GM18508 (cell line): Measurements from ENCODE around the gene SRP68.
"Not testable (repeated sequence)": the region's sequence is repeated elsewhere in the genome, so short reads cannot be mapped to it uniquely, and the experiment has no call there.

Experiments
- ATAC-seq: cut with Tn5 transposase; IDR thresholded peaks from one replicate; pipeline ENCODE4 v1.9.1; 2021; ENCODE audit warnings: moderate number of reproducible peaks; ENCODE audit not compliant: insufficient read depth, unreplicated experiment

The SRP68 gene

DNA sequence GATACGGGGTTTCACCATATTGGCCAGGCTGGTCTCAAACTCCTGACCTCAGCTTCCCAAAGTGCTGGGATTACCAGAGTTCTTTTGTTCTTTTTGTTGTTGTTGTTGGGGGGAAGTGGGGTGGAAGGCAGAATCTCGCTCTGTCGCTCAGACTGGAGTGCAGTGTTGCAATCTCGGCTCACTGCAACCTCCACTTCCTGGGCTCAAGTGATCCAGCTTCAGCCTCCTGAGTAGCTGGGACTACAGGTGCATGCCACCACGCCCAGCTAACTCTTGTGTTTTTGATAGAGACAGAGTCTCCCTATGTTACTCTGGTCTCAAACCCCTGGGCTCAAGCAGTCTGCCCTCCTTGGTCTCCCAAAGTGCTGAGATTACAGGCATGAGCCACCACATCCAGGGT is 6.1 kb upstream of the SRP68 start:
- not testable (repeated sequence) for ATAC-seq

DNA sequence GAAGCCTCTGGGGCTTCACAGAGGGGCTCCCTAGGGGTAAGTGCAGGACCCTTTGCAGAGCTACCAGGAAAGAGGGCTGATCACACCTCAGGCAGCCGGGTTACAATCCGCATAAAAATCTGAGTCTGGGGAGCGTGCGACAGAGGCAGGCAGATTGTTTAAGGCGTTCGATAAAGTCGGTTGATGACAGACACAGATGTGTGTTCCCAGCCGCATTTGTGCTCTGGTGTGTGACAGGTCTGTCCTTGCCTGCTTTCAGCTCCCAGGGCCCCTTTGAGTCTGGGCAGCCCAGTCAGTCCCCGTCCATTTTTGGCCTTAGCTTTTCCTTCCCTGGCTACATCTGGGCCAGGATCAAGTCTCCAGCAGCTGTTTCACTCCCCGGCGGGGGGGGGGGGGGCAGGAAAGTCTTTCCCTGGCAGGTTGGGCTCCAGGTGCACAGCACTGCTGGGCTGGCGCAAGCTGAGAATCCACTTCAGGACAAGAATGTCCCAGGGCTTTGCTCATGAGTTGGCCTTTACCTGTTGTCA is 5.3 kb upstream of the SRP68 start:
- ATAC-seq: no peak

DNA sequence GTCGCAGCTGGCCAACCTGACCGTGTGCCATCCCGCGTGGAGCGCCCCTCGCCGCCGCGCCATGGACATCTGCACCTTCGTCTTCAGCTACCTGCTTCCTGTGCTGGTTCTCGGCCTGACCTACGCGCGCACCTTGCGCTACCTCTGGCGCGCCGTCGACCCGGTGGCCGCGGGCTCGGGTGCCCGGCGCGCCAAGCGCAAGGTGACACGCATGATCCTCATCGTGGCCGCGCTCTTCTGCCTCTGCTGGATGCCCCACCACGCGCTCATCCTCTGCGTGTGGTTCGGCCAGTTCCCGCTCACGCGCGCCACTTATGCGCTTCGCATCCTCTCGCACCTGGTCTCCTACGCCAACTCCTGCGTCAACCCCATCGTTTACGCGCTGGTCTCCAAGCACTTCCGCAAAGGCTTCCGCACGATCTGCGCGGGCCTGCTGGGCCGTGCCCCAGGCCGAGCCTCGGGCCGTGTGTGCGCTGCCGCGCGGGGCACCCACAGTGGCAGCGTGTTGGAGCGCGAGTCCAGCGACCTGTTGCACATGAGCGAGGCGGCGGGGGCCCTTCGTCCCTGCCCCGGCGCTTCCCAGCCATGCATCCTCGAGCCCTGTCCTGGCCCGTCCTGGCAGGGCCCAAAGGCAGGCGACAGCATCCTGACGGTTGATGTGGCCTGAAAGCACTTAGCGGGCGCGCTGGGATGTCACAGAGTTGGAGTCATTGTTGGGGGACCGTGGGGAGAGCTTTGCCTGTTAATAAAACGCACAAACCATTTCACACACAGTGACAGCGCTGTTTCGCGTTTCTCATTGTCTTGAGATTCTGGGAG is 4.7 kb upstream of the SRP68 start:
- no peak for ATAC-seq

DNA sequence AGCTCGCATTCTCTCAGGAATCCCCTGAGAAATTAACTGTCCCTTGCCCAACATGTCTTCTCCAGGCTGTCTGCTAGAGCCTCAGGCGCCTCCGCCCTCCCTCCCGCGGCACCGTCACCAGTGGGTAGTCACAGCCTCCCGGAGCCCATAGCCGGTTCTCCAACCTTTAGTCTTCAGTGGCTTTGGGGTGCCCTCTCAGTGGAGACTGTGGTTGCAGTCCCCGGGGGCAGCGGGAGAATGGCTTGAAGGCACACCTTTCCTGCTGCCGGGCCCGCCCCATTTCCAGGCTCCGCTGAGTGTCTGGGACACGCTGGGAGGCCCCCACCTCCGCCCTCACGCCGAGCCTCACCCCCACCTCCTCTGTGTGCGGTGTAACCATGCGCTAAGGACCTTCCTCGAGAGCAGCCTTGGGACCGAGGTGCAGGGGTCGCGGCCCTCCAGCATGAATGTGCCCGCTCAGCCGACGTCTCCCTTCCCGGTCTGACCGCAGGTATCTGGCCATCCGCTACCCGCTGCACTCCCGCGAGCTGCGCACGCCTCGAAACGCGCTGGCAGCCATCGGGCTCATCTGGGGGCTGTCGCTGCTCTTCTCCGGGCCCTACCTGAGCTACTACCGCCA is 3.9 kb upstream of the SRP68 start:
- ATAC-seq: no peak

DNA sequence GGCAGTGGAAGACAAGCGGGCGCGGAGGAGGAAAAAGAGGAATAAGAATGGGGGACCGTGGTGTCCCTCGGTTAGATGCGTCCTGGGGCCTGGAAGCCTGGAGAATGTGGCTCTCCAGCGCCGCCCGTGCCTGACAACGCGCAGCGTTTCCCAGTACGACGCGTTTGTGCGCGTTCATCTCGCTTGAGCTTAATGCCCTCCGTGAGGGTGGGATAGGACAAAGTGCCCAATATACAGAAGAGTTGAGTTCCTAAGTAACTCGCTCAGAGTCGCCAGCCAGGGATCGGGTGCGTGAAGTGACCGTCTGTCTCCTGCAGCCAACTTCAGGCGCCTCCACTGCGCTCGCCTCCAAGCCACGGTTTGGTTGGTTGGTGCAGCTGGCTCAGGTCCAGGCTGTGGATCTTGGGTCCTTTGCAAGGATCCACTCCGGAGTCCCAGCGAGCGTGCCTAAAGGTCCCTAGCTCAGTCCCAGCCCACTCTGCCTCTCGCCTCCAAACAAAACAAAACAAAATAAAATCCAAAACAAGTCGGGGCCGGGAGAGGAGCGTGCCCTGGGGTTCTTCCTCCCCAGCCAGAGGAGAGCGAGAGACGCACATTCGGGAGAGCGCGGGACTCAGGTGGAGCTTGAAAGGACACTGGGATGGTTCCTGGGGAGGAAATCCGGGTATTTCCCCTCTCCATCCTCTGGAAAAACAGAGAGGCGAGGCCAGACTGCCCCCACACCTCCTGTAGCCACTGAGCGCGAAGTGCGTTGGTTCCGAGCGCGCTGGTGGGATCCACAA is 3.2 kb upstream of the SRP68 start:
- ATAC-seq: no peak

DNA sequence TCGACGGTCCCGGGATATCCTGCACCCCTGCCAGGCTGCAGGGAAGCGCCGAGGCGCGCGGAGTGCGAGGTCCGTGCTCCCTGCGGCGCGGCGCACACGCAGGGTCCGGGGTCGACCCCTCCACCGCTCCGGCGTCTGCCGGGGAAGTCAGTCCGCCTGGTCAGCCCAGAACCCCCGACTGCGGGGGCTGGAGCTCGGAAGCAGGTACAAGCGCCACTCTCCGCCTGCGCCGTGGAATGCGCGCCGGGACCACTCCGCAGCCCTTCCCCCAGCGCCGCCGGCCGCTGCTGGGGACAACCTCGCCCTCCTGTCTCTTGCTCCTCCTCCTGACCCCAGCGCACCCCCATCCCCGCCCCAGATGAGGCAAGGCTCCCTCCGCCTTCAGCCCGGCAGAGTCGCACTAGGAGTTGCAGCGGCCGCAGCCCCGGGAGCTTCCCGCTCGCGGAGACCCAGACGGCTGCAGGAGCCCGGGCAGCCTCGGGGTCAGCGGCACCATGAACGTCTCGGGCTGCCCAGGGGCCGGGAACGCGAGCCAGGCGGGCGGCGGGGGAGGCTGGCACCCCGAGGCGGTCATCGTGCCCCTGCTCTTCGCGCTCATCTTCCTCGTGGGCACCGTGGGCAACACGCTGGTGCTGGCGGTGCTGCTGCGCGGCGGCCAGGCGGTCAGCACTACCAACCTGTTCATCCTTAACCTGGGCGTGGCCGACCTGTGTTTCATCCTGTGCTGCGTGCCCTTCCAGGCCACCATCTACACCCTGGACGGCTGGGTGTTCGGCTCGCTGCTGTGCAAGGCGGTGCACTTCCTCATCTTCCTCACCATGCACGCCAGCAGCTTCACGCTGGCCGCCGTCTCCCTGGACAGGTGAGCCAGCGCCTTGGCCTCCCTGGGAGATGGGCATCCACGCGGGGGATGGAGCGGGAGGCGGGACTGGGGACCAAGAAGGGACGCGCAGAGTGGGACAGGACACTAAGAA is 2.4 kb upstream of the SRP68 start, which contains the start of gene GALR2:
Gene GALR2 (plus strand): TSS at position 392 of the 974 bp plus-strand sequence. CDS start 103 bp downstream, at position 495.
- no peak for ATAC-seq

DNA sequence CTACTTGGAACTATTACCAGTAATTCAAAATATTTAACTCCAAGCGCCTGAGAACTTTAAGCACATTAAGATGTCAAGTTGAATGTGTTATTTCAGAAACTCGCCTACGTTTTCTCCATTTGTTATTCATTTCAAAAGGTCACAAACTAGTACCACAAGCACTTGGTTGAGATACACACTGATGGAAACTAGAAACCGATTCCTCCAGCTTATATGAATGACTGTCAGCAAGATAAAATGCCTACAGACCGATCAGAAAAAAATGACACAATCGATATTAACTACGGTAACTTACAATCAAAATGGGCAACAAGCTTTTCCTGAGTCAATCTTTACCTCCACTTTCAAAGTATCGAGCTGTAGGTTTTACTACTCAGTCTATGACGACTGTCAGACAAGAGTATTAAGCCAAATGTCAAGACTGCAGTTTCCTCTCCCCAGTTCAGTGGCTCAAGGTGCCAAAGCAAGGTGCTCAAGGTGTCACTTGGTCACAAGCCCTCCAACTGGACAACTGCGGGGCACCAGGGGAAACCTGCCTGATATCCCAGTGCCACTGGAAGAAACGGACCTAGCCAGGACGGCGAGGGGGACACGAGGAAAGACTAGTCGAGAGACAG is 678 bp downstream of the SRP68 start:
- ATAC-seq: no peak

DNA sequence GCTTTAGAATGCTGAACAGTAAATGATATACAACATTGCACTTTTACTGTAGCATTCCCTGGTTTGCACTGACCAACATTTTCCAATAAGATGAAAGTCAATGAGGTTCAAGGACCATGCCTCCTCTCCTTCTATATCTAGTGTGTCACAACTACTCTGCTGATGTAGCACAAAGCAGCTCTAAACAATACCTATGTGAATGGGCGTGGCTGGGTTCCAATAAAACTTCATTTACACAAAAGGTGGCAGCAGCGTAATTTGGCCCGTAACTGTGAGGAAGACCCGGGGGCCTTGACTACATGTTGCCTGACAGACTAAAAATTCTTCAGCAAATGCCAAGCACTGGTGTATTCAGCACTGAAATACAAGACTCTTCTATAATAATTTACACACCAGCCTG is 6.5 kb downstream of the SRP68 start:
- no peak for ATAC-seq

DNA sequence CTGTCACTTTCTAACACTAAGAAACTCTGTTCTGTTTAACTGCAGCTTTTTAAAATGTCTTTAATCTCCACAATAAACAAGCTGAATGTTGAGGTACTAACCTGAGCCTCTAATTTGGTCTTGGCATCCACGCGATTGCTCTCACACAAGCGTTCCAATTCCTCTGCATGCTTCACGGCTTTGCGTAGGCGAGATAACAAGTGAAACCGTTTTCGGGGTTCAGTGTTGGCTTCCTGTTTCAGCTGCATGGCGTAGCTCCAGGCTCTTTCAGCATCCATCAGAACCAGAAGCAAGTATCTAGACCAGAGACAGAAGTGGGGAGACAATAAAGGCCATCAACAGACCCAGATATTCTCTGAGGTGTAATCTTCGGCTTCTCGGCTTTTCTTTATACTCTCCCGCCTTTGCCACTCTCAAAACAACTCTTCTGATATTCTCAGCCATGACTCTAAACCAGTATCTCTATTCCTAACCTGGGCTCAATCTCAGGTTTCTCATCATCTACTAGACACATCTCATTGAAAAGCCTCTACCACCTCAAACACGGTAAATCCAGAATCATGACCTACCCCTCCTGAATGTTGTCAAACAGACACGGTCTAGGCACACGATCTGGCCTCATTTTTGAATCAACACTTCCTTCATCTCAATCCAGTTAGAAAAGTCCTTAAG is 8.3 kb downstream of the SRP68 start:
- no peak for ATAC-seq

DNA sequence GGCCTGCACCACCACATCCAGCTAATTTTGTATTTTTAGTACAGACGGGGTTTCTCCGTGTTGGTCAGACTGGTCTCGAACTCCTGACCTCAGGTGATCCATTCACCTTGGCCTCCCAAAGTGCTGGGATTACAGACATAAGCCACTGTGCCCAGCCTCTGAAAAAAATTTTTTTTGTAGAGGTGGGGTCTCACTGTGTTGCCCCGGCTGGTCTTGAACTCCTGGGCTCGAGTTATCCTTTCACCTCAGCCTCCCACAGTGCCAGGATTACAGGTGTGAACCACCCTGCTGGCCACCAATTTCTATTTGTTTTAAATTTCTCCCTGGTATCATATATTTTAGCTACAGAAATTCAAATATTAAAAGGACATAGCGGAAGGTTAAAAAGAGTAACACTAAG is 14.1 kb downstream of the SRP68 start:
- not testable (repeated sequence) for ATAC-seq

DNA sequence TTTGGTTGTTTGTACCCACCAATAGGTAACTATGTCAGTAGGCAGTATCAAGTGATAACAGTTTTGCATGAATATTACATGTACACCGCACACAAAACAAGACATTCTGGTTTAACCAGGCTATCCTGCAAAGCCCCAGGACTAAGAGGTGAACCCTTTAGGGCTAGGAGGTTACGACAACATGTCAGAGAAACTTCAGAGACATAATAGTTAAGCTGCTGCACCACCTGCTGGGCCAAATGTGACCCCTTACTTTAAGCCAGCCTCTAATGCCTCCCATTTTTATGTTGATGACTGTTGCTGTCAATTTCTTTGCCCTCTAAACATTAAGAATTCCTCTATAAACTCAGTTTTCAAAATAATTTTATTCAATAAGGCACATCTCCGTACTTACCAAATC is 15.4 kb downstream of the SRP68 start:
- ATAC-seq: no peak

DNA sequence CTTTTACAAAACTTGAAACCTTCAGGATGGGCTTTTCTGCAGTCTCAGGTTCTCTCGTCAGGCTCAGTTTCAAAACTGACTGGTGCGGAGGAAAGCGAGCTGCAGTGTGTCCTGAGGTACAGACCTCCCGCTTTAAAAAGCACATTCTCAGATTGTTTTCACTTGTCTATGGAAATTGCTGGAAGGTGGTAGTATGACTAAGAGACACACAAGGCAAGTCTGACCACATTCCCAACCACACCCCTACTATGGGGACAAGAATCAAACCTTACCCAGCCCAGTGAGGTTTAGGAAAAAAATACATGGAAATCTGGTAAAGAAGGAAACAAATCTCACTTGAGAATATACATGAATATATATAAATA is 18.2 kb downstream of the SRP68 start:
- no peak for ATAC-seq

DNA sequence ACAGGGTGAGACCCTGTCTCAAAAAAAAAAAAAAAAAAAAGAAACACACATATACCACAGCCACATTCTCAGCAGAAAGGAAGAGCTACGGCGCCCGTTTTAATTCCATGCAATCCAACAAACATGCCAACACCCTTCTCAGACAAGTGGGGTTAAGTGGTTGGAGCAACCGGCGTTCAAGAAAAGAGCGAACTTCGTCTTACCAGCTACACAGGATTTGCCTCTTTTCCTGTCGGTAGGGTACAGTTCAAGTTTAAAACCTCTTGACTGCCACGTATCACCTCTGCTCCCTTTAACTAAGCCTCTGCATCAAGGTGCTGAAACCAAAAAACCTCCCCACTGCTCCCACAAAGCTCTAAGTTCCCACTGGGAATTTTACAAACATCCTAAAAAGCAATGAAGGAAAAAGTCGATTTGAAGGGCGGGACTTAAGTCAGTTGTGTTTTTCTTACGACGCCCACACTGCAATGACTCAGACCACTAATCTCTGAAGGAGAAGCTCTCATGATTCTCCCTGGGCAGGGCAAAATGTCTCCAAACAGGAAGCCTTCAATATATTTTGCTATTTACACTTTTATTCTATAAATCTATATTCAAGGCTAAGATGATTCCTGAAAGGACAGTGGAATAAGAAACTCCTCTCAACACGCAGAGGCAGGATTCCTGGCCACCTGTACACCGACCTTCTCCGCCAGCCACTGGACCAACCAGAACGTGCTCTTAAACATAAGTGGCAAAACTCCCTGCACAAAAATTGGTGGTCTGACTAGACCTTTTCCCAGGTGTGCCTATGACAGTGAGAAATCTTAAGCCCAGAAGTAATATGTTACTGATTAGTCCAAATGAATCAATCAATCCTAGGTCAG is 18.8 kb downstream of the SRP68 start:
- no peak for ATAC-seq

DNA sequence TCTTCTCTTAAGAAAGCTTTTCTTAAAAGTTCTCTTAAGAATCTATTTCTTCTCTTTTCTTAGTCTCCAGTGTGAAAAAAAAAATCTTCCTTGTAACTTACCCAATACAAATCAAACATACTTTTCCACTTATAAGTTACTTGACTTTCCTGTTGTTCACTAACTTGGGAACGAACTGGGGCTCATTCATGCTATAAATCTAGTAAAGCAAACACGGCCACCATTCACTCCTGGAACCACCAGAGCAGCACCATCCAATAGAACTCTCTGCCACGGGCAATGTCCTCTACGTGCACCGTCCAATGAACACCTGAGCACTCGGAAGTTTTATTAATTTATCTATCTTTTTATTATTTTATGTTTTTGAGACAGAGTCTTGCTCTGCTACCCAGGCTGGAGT is 20.8 kb downstream of the SRP68 start:
- no peak for ATAC-seq

DNA sequence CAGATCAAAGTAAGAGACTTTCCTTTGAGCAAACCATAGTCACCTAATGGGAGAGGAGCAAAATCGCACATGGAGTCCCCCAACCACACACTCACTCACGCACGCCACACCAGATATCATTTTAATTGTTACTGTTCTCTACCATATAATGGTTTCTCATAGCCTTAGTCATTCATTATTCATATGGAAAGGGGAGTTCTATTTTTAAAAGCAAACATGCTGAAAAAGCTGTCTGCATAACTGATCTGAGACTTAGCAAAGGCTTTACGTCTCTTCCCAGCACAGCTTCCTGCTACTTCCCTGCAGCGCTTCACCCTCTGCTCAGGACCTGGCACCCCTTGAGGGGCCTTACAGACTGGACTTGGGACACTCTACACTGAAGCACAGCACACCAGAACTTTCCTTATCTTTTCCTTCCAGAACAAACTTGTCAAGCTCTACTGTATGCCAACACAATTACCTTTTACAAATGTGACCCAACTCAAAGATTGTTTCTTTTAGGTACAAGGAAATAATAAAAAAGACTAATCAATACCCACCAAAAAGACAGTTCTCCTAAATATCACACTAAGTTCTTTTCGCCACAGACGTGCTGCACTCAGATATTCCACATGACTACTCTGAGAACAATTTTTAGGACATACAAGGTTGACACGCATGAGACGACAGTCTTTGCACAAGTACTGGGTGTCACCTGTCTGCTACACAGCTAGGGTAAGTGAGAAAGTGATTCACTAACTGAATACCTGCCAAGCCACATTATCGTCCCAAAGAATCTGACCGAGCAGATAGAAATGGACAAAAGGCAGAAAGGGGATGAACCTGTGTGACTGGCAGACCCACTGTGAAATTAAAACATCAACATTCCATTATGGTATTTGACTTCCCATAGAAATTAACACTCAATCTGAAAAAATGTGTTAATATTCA is 21.5 kb downstream of the SRP68 start:
- no peak for ATAC-seq

DNA sequence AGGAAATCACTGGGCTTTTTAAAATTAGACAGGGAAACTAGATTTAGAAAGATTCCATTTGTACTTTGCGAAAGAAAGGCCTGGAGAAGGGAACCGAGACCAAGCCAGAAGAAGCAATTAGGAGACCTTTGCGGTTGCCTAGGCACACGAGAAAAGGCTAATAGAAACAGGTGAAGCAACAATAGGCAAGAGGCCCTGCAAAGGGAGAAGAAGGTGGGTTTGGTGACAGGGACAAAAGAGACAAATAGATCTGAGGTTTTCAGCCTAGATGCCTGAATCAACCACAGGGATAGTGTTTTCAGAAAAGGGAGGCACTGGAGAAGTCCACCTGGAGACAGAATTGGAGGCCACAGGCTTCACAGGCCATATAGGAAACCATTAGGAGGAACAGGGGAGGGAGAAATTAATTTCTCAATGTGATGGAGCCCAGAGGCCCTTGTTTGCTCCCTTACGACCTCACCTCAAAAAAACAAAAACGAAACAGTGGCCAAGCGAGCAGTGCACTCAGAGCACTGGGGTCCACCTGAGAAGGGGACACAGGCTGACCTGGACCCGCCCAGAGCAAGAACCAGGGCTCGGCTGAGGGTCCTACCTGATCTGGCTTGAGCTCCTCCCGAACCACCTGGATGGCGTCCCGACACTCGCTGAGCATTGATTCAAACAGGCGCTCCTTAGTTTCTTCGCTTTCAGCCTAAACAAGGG is 22.3 kb downstream of the SRP68 start:
- ATAC-seq: no peak
